Measurements from ENCODE around the gene TGM1. TPM values are rescaled to one million over a fixed set of nuclear protein-coding genes. Genes with fewer than 3 reads are reported as not detected.

TGM1 gene
- total and polyA plus RNA-seq, 12 donors: 0.28 to 2.7 (median 0.89) TPM; not detected in 1

GRCh38 chr14:24240110-24240918 is 22.7 kb downstream of the TGM1 start:
- no peak for TF ChIP-seq POLR2A (IDR thresholded peaks at IDR 0.05)
- TF ChIP-seq, protein P1, sequence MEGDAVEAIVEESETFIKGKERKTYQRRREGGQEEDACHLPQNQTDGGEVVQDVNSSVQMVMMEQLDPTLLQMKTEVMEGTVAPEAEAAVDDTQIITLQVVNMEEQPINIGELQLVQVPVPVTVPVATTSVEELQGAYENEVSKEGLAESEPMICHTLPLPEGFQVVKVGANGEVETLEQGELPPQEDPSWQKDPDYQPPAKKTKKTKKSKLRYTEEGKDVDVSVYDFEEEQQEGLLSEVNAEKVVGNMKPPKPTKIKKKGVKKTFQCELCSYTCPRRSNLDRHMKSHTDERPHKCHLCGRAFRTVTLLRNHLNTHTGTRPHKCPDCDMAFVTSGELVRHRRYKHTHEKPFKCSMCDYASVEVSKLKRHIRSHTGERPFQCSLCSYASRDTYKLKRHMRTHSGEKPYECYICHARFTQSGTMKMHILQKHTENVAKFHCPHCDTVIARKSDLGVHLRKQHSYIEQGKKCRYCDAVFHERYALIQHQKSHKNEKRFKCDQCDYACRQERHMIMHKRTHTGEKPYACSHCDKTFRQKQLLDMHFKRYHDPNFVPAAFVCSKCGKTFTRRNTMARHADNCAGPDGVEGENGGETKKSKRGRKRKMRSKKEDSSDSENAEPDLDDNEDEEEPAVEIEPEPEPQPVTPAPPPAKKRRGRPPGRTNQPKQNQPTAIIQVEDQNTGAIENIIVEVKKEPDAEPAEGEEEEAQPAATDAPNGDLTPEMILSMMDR (IDR thresholded peaks at IDR 0.05): no peak
- H3K27ac ChIP-seq: peak overlapping the region in 3 of 5 donors; percentile 95 to 99 (median 99)
- intact Hi-C loops (cut with DNase I): loop anchor here in 1 of 2 donors (10.0 kb wide), 1 partner anchor 64 kb away; the partner anchor contains the start of gene CIDEB
- no peaks in the 10 kb centered on the region for H3K27me3 ChIP-seq
- 77 to 87% (median 83%) methylated on average over 3 to 9 of the region's 9 CpGs for WGBS, 4 donors
- no peaks in the 10 kb centered on the region for H3K9me3 ChIP-seq (replicated peaks in 1 of 3)
- H3K4me1 ChIP-seq (replicated peaks in 1 of 2): peaks cover 26 to 45% of the 10 kb centered on the region in 2 donors
- H3K4me3 ChIP-seq: peak overlapping the region in 1 of 4 donors; percentile 78
- H3K36me3 ChIP-seq (replicated peaks in 1 of 2): peaks cover 0 to 58% of the 10 kb centered on the region in 2 donors
- peak in 2 of 7 donors; percentile 21 to 39 for DNase-seq

GRCh38 chr14:24238527-24239037 is 24.4 kb downstream of the TGM1 start:
- no peaks in the 10 kb centered on the region for H3K27me3 ChIP-seq
- no peak for TF ChIP-seq POLR2A (IDR thresholded peaks at IDR 0.05)
- TF ChIP-seq, protein P1 (IDR thresholded peaks at IDR 0.05): no peak
- no peaks in the 10 kb centered on the region for H3K9me3 ChIP-seq (replicated peaks in 1 of 3)
- H3K27ac ChIP-seq: peak overlapping the region in 1 of 5 donors; percentile 99
- intact Hi-C loops (cut with DNase I): loop anchor here in 1 of 2 donors (5.0 kb wide), 1 partner anchor 204 kb away; the partner anchor contains the start of gene SDR39U1
- peak in 2 of 7 donors; percentile 12 to 43 for DNase-seq
- H3K36me3 ChIP-seq (replicated peaks in 1 of 2): peaks cover 0 to 64% of the 10 kb centered on the region in 2 donors
- WGBS, 4 donors: 86 to 96% (median 92%) methylated on average over 4 to 5 of the region's 5 CpGs
- peaks cover 38 to 63% of the 10 kb centered on the region in 2 donors for H3K4me1 ChIP-seq (replicated peaks in 1 of 2)
- H3K4me3 ChIP-seq: no peak overlapping the region

DNA sequence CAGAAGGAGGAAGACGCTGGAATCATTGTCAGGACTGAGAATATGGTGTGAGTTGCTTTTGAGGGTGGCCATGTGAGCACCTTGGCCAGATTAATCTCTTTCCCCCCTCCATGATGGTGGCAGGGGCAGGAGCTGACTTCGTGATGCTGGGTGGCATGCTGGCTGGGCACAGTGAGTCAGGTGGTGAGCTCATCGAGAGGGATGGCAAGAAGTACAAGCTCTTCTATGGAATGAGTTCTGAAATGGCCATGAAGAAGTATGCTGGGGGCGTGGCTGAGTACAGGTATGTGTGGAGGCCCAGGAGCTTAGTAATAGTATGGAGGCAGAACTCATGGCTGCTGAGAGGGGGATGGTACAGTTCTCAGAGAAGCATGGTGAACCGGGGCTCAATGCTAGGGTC is 24.9 kb downstream of the TGM1 start:
- Histone ChIP-seq H3K36me3 (replicated peaks in 1 of 2) (peaks cover 0 to 64% of the 10 kb centered on the region in 2 donors), H3K27ac (peak overlapping the region in 2 of 5 donors; percentile 20 to 40), H3K4me1 (replicated peaks in 1 of 2) (peaks cover 39 to 67% of the 10 kb centered on the region in 2 donors), H3K27me3 (no peaks in the 10 kb centered on the region), H3K4me3 (no peak overlapping the region), H3K9me3 (replicated peaks in 1 of 3) (no peaks in the 10 kb centered on the region)
- peak in 3 of 7 donors; percentile 31 to 59 (median 43) for DNase-seq
- intact Hi-C loops (cut with DNase I): loop anchor here in 1 of 2 donors (5.0 kb wide), 1 partner anchor 204 kb away; the partner anchor contains the start of gene SDR39U1
- TF ChIP-seq, protein P1 (IDR thresholded peaks at IDR 0.05): no peak
- no peak for TF ChIP-seq POLR2A (IDR thresholded peaks at IDR 0.05)
- whole genome bisulfite sequencing, 4 donors: 79 to 84% (median 82%) methylated on average over 5 of the region's 5 CpGs

- peak in 2 of 7 donors; percentile 16 to 47 for DNase-seq
- Histone ChIP-seq H3K27me3 (no peaks in the 10 kb centered on the region), H3K4me1 (replicated peaks in 1 of 2) (peaks cover 39 to 68% of the 10 kb centered on the region in 2 donors), H3K9me3 (replicated peaks in 1 of 3) (no peaks in the 10 kb centered on the region), H3K36me3 (replicated peaks in 1 of 2) (peaks cover 0 to 64% of the 10 kb centered on the region in 2 donors), H3K4me3 (no peak overlapping the region), H3K27ac (no peak overlapping the region)
- no peak for TF ChIP-seq POLR2A (IDR thresholded peaks at IDR 0.05)
- TF ChIP-seq, protein P1 (IDR thresholded peaks at IDR 0.05): no peak
- intact Hi-C loops (cut with DNase I): loop anchor here in 1 of 2 donors (5.0 kb wide), 1 partner anchor 205 kb away; the partner anchor contains the start of gene SDR39U1
- 92 to 95% (median 94%) methylated on average over 2 of the region's 2 CpGs for WGBS, 4 donors
Measured at GRCh38 chr14:24237463-24237955, 25.5 kb downstream of the TGM1 start.
